Measurements from ENCODE around the gene NFKB1.

NFKB1 gene

DNA sequence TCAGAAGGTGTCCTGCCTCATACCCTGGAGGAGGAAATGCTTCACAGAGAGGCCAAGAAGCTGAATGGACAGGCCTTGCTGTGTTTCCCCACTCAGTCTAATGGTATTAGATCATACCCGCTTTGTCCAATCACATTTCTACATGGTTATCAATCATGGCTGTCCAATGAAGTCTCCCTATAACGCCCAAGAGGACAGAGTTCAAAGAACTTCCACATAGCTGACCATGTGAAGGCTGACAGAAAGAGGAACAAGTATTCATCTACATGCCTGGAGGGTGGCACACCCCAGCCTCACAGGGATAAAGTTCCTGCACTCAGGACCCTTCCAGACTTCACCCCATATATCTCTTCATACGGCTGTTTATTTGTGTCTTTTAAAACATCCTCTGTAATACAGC is 136.2 kb downstream of the NFKB1 start:
- FAIRE-seq = no peak

- FAIRE-seq = no peak
Observed at GRCh38 chr4:102638621-102639020, 137.5 kb downstream of the NFKB1 start.

GRCh38 chr4:102639598-102639997 is 138.4 kb downstream of the NFKB1 start:
- no peak for FAIRE-seq

GRCh38 chr4:102640669-102641068 is 139.5 kb downstream of the NFKB1 start:
- FAIRE-seq = no peak

GRCh38 chr4:102641793-102642192 is 140.6 kb downstream of the NFKB1 start:
- FAIRE-seq = no peak

DNA sequence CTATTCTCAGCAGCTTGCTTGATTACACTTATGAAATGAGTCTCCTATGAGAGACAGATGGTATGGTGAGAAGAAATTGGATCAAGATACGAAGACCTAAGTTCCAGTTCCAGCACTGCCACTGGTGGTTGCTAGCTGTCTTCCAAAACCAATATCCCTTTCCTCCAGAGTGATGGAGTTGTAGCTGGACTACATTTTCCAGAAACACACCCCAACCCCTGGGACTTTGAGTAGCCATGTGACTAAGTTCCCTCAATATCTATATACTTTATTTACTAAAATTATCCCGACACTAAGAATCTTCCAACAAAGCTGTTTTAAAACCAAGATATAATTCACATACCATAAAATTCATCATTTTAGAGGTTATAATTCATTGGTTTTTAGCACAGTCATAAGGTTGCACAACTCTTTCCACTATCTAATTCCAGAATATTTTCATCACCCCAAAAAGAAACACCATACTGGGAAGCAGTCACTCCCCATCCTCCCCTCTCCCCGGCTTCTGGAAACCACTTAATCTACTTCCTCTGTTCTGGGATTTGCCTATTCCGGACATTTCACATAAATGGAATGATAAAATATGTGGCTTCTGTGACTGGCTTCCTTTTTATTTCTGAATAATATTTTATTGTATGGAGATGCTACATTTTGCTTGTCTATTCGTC is 141.6 kb downstream of the NFKB1 start:
- FAIRE-seq = no peak

GRCh38 chr4:102647117-102647516 is 146.0 kb downstream of the NFKB1 start:
- no peak for FAIRE-seq

- FAIRE-seq = no peak
Observed at GRCh38 chr4:102657206-102657605, 156.0 kb downstream of the NFKB1 start.

GRCh38 chr4:102663073-102663472 is 161.9 kb downstream of the NFKB1 start:
- no peak for FAIRE-seq

DNA sequence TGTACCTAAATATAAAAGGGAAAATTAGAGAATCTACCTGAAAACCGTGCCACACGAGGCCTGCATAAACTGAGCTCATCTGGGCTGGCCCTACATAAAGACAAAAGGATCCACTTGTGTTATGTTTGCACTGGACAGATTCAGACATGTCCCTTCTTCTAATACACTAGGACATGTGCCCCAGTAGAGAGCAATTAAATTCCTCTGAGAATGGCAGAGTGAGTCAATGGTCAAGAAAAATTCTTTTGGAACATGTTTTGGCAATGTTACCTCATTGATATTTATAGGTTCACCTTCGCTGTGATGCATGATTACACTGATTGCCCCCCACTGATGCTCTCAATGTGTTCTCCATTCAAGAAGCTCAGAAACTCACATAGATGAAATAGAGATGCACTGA is 164.4 kb downstream of the NFKB1 start:
- no peak for FAIRE-seq
